22Rv1 (cell line): Measurements from ENCODE around the gene PLXNA4.

Experiments used
- H3K27ac ChIP-seq: fragments of 450-650 bp; 2 replicates; pipeline ENCODE4 v1.5.1; 2017
- ZFX ChIP-seq: fragments of 450-650 bp; IDR thresholded peaks from 2 replicates; pipeline ENCODE4 v1.6.1; 2017; ENCODE audit warnings: antibody characterized with exemption, borderline replicate concordance
- TF ChIP-seq, protein P1 (sequence below): fragments of 450-650 bp; IDR thresholded peaks from 2 replicates; pipeline ENCODE4 v1.5.1; 2017; ENCODE audit warnings: mild to moderate bottlenecking

The PLXNA4 gene

GRCh38 chr7:132102391-132102790, 473.9 kb downstream of the PLXNA4 start:
- no peak overlapping the region for H3K27ac ChIP-seq
- no peak for TF ChIP-seq ZFX
- TF ChIP-seq, protein P1, sequence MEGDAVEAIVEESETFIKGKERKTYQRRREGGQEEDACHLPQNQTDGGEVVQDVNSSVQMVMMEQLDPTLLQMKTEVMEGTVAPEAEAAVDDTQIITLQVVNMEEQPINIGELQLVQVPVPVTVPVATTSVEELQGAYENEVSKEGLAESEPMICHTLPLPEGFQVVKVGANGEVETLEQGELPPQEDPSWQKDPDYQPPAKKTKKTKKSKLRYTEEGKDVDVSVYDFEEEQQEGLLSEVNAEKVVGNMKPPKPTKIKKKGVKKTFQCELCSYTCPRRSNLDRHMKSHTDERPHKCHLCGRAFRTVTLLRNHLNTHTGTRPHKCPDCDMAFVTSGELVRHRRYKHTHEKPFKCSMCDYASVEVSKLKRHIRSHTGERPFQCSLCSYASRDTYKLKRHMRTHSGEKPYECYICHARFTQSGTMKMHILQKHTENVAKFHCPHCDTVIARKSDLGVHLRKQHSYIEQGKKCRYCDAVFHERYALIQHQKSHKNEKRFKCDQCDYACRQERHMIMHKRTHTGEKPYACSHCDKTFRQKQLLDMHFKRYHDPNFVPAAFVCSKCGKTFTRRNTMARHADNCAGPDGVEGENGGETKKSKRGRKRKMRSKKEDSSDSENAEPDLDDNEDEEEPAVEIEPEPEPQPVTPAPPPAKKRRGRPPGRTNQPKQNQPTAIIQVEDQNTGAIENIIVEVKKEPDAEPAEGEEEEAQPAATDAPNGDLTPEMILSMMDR = no peak

DNA sequence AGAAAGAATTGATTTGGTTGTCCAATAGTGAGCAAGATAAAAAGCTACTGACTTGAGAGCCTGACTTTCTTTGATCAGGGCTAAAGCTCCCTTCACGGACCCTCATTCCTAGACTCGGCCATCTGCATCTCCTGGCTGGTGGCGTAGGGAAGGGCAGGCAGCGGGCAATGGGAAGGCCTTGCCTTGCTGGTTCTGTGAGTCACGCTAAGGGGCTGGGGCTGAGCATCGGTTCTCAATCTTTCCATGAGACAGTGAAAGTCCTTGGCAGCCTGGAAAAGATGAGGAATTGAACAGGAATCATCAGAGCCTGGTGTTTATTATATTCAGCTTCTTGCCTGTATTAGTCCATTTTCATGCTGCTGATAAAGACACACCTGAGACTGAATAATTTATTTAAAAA, 475.3 kb downstream of the PLXNA4 start:
- TF ChIP-seq, protein P1 = no peak
- no peak for TF ChIP-seq ZFX

DNA sequence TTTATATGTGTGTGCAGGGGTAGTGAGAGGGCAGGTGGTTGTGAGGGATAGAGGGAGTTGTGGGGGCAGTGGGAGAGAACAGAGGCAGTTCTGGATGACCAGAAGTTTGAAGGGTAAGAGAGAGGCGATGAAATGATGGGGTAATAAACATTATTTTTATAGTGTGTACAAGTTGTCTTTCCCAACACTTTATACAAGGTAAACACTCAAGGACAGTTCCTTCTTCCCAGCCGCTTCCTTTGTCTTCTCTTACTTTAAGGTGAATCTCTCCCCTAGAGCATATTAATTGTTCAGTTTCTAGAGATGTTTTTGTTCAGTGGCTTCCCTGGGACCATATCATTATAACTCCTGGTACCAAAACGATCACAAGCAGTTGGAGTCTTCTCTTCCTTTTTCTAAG, 475.8 kb downstream of the PLXNA4 start:
- no peak for TF ChIP-seq ZFX
- TF ChIP-seq, protein P1 = no peak
- no peak overlapping the region for H3K27ac ChIP-seq

More for the DNA sequence above, 475.3 kb downstream of the PLXNA4 start:
- no peak overlapping the region for H3K27ac ChIP-seq

GRCh38 chr7:132099163-132099562, 477.1 kb downstream of the PLXNA4 start:
- no peak for TF ChIP-seq ZFX
- TF ChIP-seq, protein P1 = no peak
- H3K27ac ChIP-seq = no peak overlapping the region

- H3K27ac ChIP-seq = no peak overlapping the region
- TF ChIP-seq, protein P1 = no peak
- TF ChIP-seq ZFX = no peak
Observed at GRCh38 chr7:132098327-132098726, 477.9 kb downstream of the PLXNA4 start.

GRCh38 chr7:132097550-132098134, 478.6 kb downstream of the PLXNA4 start:
- TF ChIP-seq ZFX = no peak
- TF ChIP-seq, protein P1 = no peak
- H3K27ac ChIP-seq = no peak overlapping the region

- no peak overlapping the region for H3K27ac ChIP-seq
- TF ChIP-seq, protein P1 = no peak
- no peak for TF ChIP-seq ZFX
Observed at GRCh38 chr7:132095111-132095765, 481.0 kb downstream of the PLXNA4 start.
